ENCODE results near the gene SLCO1B1.
"Not testable (repeated sequence)": the region's sequence is repeated elsewhere in the genome, so short reads cannot be mapped to it uniquely, and the experiment has no call there.

The SLCO1B1 gene

DNA sequence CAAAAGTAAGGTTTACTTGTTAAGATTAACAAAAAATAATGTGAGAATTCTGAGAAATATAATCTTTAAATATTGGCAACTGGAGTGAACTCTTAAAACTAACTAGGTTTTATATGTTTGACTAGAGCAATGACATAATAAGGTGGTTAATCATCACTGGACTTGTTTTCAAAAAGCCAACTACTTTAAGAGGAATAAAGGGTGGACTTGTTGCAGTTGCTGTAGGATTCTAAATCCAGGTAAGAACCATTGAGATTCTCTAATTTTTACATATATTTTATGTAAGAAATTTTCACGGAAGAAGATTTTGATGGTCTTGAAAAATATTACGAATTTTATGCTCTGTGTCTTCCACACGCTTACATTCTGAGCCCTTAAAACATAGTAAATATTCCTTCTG, at the start of gene SLCO1B1:
Gene SLCO1B1, plus strand, starts transcription at position 197 of the 400 bp plus-strand sequence. CDS start 10,381 bp downstream, outside the sequence.
- DNase-seq, result no peak

DNA sequence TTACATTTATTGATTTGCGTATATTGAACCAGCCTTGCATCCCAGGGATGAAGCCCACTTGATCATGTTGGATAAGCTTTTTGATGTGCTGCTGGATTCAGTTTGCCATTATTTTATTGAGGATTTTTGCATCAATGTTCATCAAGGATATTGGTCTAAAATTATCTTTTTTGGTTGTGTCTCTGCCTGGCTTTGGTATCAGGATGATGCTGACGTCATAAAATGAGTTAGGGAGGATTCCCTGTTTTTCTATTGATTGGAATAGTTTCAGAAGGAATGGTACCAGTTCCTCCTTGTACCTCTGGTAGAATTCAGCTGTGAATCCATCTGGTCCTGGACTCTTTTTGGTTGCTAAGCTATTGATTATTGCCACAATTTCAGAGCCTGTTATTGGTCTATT, 46.2 kb upstream of the SLCO1B1 start:
- not testable (repeated sequence) for DNase-seq

GRCh38 chr12:21111732-21112131, 19.3 kb upstream of the SLCO1B1 start:
- no peak for DNase-seq

GRCh38 chr12:21113266-21113665, 17.7 kb upstream of the SLCO1B1 start:
- DNase-seq, result no peak

GRCh38 chr12:21117995-21118394, 13.0 kb upstream of the SLCO1B1 start:
- no peak for DNase-seq

- no peak for DNase-seq
Measured at GRCh38 chr12:21118760-21119159, 12.2 kb upstream of the SLCO1B1 start.

- DNase-seq, result no peak
Measured at GRCh38 chr12:21129351-21129750, 1.6 kb upstream of the SLCO1B1 start.

DNA sequence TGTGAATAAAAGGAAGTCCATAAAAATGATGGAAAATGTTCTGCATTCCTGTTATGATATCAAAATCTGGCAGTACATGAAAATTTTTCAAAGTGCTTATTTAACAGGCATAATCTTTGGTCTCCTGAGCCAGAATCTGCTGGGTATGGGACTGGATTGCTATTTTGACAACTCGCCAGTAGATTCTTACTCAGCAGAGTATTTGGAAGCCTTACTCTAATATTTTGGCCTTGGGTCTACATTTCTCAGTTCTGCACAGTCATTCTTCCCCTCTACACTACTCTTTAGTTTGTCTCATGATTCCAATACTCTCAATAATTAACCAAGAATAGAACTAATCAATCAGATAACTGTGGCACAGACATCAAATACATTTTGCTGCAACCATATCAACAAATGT, 1.1 kb upstream of the SLCO1B1 start:
- no peak for DNase-seq

DNA sequence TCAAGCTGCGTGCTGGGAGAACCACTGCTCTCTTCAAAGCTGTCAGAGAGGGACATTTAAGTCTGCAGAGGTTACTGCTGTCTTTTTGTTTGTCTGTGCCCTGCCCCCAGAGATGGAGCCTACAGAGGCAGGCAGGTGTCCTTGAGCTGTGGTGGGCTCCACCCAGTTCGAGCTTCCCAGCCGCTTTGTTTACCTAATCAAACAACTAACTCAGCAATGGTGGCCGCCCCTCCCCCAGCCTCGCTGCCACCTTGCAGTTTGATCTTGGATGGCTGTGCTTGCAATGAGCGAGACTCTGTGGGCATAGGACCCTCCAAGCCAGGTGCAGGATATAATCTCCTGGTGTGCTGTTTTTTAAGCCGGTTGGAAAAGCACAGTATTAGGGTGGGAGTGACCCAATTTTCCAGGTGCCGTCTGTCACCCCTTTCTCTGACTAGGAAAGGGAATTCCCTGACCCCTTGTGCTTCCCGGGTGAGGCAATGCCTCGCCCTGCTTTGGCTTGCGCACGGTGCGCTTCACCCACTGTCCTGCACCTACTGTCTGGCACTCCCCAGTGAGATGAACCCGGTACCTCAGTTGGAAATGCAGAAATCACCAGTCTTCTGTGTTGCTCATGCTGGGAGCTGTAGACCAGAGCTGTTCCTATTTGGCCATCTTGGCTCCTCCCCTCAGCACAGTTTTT, 6.5 kb downstream of the SLCO1B1 start:
- DNase-seq, result not testable (repeated sequence)

DNA sequence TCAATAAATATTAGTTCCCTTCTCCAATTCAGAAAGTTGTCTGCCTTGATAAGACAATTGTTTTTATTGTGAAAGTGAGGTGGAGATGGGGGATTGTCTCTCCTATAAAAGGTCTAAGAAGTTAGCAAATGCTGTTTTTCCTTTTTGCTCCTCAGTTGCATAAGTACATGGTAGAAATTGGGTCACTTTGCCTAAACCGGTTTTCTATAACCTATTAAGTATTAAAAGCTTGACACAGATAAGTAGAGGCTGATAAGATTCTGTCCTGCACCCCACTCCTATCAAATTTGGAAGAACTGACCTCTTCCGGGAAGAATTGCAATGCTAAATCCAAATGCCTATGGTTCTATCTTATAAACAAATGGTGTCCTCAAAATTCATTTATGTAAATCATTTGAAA, 7.0 kb downstream of the SLCO1B1 start:
- no peak for DNase-seq

DNA sequence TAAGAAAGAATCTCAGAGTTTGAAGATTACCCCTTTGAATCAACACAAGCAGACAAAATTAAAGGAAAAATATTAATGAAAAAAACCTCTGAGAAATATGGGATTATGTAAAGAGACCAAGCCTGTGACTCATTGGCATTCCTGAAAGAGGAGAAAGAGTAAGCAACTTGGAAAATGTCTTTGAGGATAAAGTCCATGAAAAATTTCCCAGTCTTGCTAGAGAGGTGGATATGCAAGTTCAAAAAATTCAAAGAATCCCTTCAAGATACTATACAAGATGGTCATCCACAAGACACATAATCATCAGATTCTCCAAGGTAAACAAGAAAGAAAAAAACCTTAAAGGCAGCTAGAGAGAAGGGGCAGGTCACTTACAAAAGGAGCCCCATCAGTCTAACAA, 13.3 kb downstream of the SLCO1B1 start:
- DNase-seq, result no peak

GRCh38 chr12:21149861-21150260, 18.9 kb downstream of the SLCO1B1 start:
- DNase-seq, result not testable (repeated sequence)

DNA sequence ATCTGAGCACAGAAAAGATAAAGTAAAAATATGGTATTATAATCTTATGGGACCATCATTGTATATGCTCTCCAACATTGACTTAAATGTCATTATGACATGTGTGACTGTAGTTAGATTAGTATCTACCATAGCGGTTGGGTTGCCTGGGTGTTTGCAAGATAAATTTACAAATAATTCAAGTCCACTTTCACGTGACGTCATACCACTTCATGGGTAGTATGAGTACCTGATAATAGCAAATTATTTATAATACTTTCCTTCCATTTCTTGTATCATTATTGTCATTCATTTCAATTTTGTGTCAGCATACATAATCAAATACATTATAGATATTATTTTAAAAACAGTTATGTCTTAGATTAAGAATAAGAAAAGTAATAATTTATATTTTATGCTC, 20.2 kb downstream of the SLCO1B1 start:
- no peak for DNase-seq

DNA sequence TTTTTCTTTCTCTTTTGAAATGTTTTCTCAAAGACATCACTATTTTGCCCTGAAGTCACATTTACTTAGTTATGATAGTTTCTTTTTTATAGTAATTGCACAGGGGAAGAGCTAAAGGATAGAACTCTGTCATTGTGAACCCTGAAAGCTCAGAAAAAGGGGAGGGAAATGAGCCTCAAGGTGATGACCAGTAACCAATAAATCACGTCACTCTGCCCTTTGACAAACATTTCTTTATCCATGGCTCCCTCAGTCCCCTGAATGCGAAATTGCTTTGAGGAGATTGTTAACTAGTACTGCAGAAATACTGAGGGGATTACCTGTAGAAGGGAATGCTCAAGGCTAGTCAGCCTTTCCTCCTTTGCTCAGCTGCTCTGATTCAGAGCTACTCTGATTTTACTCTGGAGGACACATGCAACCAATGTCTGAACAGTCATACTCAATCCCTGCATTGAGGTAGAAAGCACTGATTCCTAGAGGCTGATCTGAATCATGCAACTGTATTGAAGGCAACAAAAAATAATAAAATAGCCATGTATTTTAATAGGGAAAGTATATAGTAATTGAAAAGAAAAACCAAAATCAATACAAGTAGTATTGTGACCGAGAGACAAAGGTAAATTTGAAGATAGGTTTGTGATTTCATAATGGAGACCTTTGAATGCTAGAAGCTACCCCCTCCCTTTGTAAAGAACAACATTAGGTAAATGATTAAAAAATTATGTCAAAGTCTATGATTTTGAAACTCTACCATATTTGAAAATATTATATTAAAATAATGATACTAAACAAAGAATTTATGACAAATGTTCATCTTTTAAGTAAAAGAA, 24.7 kb downstream of the SLCO1B1 start:
- no peak for DNase-seq

DNA sequence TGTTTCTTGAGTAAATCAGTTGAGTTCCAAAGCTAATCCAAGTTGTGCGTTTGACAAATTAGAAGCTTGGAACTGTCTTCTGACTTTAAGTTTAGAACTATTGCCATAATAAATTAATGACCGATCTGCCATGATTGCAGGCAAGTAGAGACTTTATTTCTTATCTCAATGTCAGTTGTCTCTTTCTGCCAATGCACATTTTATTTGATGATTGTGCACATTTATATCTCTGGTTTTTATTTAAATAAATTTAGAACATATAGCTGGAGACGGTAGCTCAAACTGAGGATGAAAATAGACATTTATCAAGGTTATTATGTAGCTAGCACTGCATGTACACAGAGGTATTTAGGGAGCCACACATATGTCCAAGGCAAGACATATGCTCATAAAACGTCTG, 34.1 kb downstream of the SLCO1B1 start:
- DNase-seq, result no peak

DNA sequence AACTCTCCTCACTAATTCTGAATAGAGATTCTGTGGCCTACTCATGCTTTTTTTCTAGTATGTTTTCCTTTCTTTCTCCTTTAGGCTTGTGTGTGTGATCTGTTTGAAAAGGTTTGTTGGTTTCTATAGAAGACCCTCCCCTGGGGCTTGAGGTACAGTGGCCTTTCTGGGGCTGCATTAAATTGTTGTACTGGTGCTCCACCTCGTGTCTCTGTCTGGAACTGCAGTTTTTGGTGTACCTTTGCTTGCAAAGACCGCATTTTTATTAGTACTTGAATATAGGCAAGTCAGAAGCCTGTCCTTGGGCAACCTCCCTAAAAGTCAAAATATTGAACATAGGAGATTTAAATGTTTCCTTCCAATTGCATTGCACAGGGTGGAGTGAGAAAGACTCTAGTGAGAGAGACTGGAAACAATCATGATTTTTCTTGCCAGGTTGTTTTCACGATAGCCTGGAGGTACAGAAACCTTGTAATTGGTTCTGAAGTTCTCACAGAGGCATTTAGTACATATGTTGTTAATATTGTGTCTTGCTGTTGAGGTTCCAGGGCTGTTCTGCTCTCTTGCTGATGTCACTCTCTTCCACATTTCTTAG, 39.0 kb downstream of the SLCO1B1 start:
- DNase-seq, result no peak

DNA sequence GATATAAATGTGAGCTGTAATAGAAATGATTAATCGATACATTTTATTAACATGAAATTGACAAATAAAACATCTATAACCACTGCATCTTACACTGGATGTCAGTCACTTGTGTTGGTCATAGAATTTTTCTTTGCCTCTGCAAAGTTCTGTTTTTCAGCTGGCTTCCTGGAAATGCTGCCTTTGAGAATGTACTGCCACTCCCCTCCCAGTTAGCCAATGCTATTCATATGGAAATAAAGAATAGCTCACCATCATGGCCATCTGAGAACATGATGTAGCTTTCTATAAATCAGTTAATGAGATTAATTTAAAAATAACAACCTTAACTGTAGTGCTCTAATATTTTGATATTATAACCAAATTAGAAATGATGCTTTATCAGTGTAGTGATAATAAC, 41.1 kb downstream of the SLCO1B1 start:
- no peak for DNase-seq

DNA sequence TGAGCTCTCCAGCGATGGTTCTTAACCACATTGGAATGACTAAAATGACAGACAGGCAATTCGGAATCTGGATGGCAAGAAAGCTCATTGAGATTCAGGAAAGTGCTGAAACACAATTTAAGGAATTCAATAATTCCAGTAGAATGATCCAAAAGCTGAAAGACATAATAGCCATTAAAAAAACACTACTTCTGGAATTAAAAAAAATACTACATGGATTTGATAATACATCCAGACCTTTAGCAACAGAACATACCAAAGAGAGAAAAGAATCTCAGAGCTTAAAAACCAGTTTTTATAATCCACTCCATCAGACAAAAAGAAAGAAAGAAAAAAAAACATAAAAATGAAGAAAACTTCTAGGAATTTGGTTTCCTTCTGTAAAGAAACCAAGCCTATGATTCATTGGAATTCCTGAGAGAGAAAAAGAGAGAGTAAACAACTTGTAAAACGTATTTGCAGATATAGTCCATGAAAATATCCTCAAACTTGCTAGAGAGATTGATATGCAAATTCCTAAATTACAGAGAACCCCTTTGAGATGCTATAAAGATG, 52.8 kb downstream of the SLCO1B1 start:
- DNase-seq, result no peak

- DNase-seq, result no peak
Measured at GRCh38 chr12:21190016-21190415, 59.0 kb downstream of the SLCO1B1 start.

DNA sequence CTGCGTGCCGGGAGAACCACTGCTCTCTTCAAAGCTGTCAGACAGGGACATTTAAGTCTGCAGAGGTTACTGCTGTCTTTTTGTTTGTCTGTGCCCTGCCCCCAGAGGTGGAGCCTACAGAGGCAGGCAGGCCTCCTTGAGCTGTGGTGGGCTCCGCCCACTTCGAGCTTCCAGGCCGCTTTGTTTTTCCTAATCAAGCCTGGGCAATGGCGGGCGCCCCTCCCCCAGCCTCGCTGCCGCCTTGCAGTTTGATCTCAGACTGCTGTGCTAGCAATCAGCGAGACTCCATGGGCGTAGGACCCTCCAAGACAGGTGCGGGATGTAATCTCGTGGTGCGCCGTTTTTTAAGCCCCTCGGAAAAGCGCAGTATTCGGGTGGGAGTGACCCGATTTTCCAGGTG, 83.4 kb downstream of the SLCO1B1 start:
- DNase-seq, result not testable (repeated sequence)

DNA sequence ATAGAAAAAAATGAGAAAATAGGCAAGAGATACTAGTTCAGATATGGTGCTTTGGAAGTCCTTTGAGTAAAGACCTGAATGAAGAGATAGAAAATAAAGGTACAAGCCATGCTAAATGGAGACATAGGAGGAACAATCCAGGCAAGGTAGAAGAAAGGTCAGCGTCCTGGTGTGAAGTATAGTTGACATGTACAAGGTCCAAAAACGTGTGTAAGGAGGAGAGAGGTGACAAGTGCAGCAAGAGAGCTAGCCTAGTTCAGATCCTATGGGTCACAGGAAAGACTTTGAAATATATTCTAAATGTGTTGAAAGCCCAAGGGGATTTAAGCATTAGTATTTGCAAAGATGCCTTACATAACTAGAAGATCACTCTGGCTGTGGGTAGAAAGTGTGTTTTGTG, 88.2 kb downstream of the SLCO1B1 start:
- DNase-seq, result no peak

- no peak for DNase-seq
Measured at GRCh38 chr12:21220266-21220665, 89.3 kb downstream of the SLCO1B1 start.

- DNase-seq, result no peak
Measured at GRCh38 chr12:21221072-21221471, 90.1 kb downstream of the SLCO1B1 start.

DNA sequence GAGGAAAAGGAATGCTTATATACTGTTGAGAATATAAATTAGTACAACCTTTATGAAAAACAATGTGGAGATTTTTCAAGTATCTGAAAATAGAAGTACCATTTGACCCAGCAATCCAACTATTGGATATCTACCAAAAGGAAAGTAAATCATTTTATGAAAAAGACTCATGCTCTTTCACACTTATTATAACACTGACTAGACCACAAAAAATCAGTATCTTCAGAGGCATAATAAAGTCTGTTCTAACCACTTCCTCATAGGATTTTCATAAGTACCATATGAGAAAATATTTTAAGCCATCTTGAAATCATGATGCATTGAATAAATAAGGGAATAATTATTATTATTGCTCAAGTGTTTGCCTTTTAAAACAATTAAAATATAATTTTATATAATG, 90.8 kb downstream of the SLCO1B1 start:
- no peak for DNase-seq
